HepG2 (cell line): ENCODE data around the gene TFF1. TPM values are rescaled to one million over a fixed set of nuclear protein-coding genes. Genes with fewer than 3 reads are reported as not detected.

ENCODE experiments used
- CCAR2 ChIP-seq: fragments of 200-400 bp; formaldehyde crosslinking; optimal IDR thresholded peaks from 2 replicates; pipeline ENCODE3; 2018; ENCODE audit warnings: low read depth, mild to moderate bottlenecking, low read length, moderate library complexity
- KDM1A ChIP-seq: IDR thresholded peaks from 2 replicates; pipeline ENCODE4 v1.6.1; 2016; ENCODE audit warnings: missing compliant biosample characterization
- MTF1 ChIP-seq: sonication (generic); formaldehyde crosslinking; IDR thresholded peaks from 2 replicates; pipeline ENCODE4 v1.5.0; 2020; ENCODE audit warnings: missing genetic modification reagents
- MYNN ChIP-seq: sonication (generic); formaldehyde crosslinking; IDR thresholded peaks from 2 replicates; pipeline ENCODE4 v1.4.0; 2020; ENCODE audit warnings: mild to moderate bottlenecking, low read depth, missing genetic modification reagents
- SIX1 ChIP-seq: sonication (generic); formaldehyde crosslinking; IDR thresholded peaks from 2 replicates; pipeline ENCODE4 v1.4.0; 2020; ENCODE audit warnings: missing genetic modification reagents, borderline replicate concordance
- SP2 ChIP-seq: sonication (generic); formaldehyde crosslinking; IDR thresholded peaks from 2 replicates; pipeline ENCODE4 v1.5.1; 2020; ENCODE audit warnings: mild to moderate bottlenecking, missing genetic modification reagents
- SP4 ChIP-seq: sonication (generic); formaldehyde crosslinking; IDR thresholded peaks from 2 replicates; pipeline ENCODE4 v1.8.1; 2023; ENCODE audit warnings: mild to moderate bottlenecking, missing genetic modification reagents
- ZNF263 ChIP-seq: sonication (generic); formaldehyde crosslinking; IDR thresholded peaks from 2 replicates; pipeline ENCODE4 v1.4.0; 2020; ENCODE audit warnings: missing genetic modification reagents
- polyA plus RNA-seq, 8 experiments: library from polyadenylated mRNA; depleted of rRNA in 3 of 8; stranded (reverse) in 7 of 8; unstranded in 1 of 8; fragments of >200 nt; fragmentation: Illumina TruSeq in 4 of 8; extraction: Trizol in 4 of 8; gene quantifications; 2 replicates each; pipeline versions ENCODE4 v1.2.1 to v1.2.3, GENCODE V29; 2011 to 2016; ENCODE audit warnings: low read depth in 4 of 8, missing spikeins in 1 of 8, mixed read lengths in 1 of 8; ENCODE audit not compliant: insufficient read depth in 1 of 8
- total RNA-seq, 5 experiments: library from RNA; depleted of rRNA; stranded (reverse); fragments of >200 nt; fragmentation: Illumina TruSeq; extraction: Trizol; gene quantifications; 2 replicates each; pipeline ENCODE4 v1.2.3, GENCODE V29; 2016; ENCODE audit warnings: low read depth in 1 of 5
- TF ChIP-seq, protein P1 (sequence below): sonication (generic); formaldehyde crosslinking; IDR thresholded peaks from 2 replicates; pipeline ENCODE4 v1.9.0; 2021; ENCODE audit warnings: missing genetic modification reagents, borderline replicate concordance
- TF ChIP-seq, protein P2 (sequence below): fragments of 450-650 bp; IDR thresholded peaks from 2 replicates; pipeline ENCODE4 v1.6.1; 2016
- TF ChIP-seq, protein P3 (sequence below), 2 experiments: fragments of 450-650 bp in 1 of 2; sonication (generic) in 1 of 2; formaldehyde crosslinking in 1 of 2; IDR thresholded peaks; 2 replicates each; pipeline versions ENCODE4 v1.6.1 to v1.8.0; 2016 to 2022; ENCODE audit warnings: antibody characterized with exemption in 1 of 2, mild to moderate bottlenecking in 1 of 2, missing genetic modification reagents in 1 of 2
- TF ChIP-seq, protein P4 (sequence below): sonication (generic); formaldehyde crosslinking; IDR thresholded peaks from 2 replicates; pipeline ENCODE4 v1.4.0; 2020; ENCODE audit warnings: missing genetic modification reagents

The TFF1 gene
- total and polyA plus RNA-seq, 2 of the 13 experiments (the other 11 are each of a cell fraction or from before 2014, with no cell fraction given) = 0.24 to 19.4 TPM

- TF ChIP-seq SIX1 (CRISPR knock-in tag) (peak; percentile 45; the same call in 1 of the 2 replicates), MYNN (CRISPR knock-in tag) (no peak), ZNF263 (no peak), SP4 (0 out of 2 replicates have a peak, but pooled peaks have one; percentile 45), SP2 (no peak), CCAR2 (no peak), MTF1 (CRISPR knock-in tag) (no peak), KDM1A (CRISPR knock-in tag) (peak; percentile 69; the same call in 1 of the 2 replicates)
- TF ChIP-seq, protein P1, sequence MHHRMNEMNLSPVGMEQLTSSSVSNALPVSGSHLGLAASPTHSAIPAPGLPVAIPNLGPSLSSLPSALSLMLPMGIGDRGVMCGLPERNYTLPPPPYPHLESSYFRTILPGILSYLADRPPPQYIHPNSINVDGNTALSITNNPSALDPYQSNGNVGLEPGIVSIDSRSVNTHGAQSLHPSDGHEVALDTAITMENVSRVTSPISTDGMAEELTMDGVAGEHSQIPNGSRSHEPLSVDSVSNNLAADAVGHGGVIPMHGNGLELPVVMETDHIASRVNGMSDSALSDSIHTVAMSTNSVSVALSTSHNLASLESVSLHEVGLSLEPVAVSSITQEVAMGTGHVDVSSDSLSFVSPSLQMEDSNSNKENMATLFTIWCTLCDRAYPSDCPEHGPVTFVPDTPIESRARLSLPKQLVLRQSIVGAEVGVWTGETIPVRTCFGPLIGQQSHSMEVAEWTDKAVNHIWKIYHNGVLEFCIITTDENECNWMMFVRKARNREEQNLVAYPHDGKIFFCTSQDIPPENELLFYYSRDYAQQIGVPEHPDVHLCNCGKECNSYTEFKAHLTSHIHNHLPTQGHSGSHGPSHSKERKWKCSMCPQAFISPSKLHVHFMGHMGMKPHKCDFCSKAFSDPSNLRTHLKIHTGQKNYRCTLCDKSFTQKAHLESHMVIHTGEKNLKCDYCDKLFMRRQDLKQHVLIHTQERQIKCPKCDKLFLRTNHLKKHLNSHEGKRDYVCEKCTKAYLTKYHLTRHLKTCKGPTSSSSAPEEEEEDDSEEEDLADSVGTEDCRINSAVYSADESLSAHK (CRISPR knock-in tag) = no peak
- TF ChIP-seq, protein P2, sequence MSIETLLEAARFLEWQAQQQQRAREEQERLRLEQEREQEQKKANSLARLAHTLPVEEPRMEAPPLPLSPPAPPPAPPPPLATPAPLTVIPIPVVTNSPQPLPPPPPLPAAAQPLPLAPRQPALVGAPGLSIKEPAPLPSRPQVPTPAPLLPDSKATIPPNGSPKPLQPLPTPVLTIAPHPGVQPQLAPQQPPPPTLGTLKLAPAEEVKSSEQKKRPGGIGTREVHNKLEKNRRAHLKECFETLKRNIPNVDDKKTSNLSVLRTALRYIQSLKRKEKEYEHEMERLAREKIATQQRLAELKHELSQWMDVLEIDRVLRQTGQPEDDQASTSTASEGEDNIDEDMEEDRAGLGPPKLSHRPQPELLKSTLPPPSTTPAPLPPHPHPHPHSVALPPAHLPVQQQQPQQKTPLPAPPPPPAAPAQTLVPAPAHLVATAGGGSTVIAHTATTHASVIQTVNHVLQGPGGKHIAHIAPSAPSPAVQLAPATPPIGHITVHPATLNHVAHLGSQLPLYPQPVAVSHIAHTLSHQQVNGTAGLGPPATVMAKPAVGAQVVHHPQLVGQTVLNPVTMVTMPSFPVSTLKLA = no peak
- TF ChIP-seq, protein P3, sequence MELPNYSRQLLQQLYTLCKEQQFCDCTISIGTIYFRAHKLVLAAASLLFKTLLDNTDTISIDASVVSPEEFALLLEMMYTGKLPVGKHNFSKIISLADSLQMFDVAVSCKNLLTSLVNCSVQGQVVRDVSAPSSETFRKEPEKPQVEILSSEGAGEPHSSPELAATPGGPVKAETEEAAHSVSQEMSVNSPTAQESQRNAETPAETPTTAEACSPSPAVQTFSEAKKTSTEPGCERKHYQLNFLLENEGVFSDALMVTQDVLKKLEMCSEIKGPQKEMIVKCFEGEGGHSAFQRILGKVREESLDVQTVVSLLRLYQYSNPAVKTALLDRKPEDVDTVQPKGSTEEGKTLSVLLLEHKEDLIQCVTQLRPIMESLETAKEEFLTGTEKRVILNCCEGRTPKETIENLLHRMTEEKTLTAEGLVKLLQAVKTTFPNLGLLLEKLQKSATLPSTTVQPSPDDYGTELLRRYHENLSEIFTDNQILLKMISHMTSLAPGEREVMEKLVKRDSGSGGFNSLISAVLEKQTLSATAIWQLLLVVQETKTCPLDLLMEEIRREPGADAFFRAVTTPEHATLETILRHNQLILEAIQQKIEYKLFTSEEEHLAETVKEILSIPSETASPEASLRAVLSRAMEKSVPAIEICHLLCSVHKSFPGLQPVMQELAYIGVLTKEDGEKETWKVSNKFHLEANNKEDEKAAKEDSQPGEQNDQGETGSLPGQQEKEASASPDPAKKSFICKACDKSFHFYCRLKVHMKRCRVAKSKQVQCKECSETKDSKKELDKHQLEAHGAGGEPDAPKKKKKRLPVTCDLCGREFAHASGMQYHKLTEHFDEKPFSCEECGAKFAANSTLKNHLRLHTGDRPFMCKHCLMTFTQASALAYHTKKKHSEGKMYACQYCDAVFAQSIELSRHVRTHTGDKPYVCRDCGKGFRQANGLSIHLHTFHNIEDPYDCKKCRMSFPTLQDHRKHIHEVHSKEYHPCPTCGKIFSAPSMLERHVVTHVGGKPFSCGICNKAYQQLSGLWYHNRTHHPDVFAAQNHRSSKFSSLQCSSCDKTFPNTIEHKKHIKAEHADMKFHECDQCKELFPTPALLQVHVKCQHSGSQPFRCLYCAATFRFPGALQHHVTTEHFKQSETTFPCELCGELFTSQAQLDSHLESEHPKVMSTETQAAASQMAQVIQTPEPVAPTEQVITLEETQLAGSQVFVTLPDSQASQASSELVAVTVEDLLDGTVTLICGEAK (IDR thresholded peaks at IDR 0.05) = no peak
- TF ChIP-seq, protein P3 (CRISPR knock-in tag; IDR thresholded peaks at IDR 0.05) = peak; percentile 41; the same call in 1 of the 2 replicates
- TF ChIP-seq, protein P4, sequence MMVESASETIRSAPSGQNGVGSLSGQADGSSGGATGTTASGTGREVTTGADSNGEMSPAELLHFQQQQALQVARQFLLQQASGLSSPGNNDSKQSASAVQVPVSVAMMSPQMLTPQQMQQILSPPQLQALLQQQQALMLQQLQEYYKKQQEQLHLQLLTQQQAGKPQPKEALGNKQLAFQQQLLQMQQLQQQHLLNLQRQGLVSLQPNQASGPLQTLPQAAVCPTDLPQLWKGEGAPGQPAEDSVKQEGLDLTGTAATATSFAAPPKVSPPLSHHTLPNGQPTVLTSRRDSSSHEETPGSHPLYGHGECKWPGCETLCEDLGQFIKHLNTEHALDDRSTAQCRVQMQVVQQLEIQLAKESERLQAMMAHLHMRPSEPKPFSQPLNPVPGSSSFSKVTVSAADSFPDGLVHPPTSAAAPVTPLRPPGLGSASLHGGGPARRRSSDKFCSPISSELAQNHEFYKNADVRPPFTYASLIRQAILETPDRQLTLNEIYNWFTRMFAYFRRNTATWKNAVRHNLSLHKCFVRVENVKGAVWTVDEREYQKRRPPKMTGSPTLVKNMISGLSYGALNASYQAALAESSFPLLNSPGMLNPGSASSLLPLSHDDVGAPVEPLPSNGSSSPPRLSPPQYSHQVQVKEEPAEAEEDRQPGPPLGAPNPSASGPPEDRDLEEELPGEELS (CRISPR knock-in tag) = peak; percentile 94
These were observed 19.8 kb upstream of the TFF1 start (continued) for GRCh38 chr21:42386034-42386591.
